Neural progenitor cell (in vitro differentiated cells): ENCODE results near the gene AIP. TPM values are rescaled to one million over a fixed set of nuclear protein-coding genes. Genes with fewer than 3 reads are reported as not detected.
A peak's percentile ranks its signal among the peaks of the same experiment; 100 is the strongest.

Source experiments
- DNase-seq: peaks from one replicate; pipeline ENCODE4 v3.0.0-alpha.2; 2016; ENCODE audit warnings: low spot score
- H2AFZ ChIP-seq: fragments of 200-600 bp; sonication (generic); replicated peaks from 2 replicates; pipeline ENCODE4 v1.6.1; 2016; ENCODE audit warnings: antibody characterized with exemption
- H3F3A ChIP-seq: fragments of 200-600 bp; sonication (generic); 2 replicates; pipeline ENCODE4 v1.6.1; 2016; ENCODE audit warnings: antibody characterized with exemption, low read depth
- H3K27ac ChIP-seq: fragments of 200-600 bp; sonication (generic); 2 replicates; pipeline ENCODE4 v1.5.1; 2016; ENCODE audit warnings: mild to moderate bottlenecking
- H3K27me3 ChIP-seq: fragments of 200-600 bp; sonication (generic); 2 replicates; pipeline ENCODE4 v1.6.1; 2016; ENCODE audit warnings: mild to moderate bottlenecking, moderate library complexity
- H3K36me3 ChIP-seq: fragments of 200-600 bp; sonication (generic); 2 replicates; pipeline ENCODE4 v1.5.1; 2016
- H3K4me1 ChIP-seq: fragments of 200-600 bp; sonication (generic); 2 replicates; pipeline ENCODE4 v1.6.1; 2016; ENCODE audit warnings: mixed run types
- H3K4me2 ChIP-seq: fragments of 200-600 bp; sonication (generic); 2 replicates; pipeline ENCODE4 v1.6.1; 2016
- H3K4me3 ChIP-seq: fragments of 200-600 bp; sonication (generic); 2 replicates; pipeline ENCODE4 v1.5.1; 2016
- H3K79me2 ChIP-seq: fragments of 200-600 bp; sonication (generic); 2 replicates; pipeline ENCODE4 v1.6.1; 2016; ENCODE audit warnings: low read depth
- H3K9ac ChIP-seq: fragments of 200-600 bp; sonication (generic); 2 replicates; pipeline ENCODE4 v1.6.1; 2016
- H3K9me3 ChIP-seq: fragments of 200-600 bp; sonication (generic); 2 replicates; pipeline ENCODE4 v1.5.1; 2016; ENCODE audit warnings: low read depth
- H4K20me1 ChIP-seq: fragments of 200-600 bp; sonication (generic); 2 replicates; pipeline ENCODE4 v1.6.1; 2016; ENCODE audit warnings: low read depth
- H3K27ac Mint-ChIP-seq: 3 replicates; pipeline ENCODE4 v1.8.0; 2021; ENCODE audit warnings: mixed read lengths
- H3K27me3 Mint-ChIP-seq: 2 replicates; pipeline ENCODE4 v1.8.0; 2022; ENCODE audit warnings: low read depth, mild to moderate bottlenecking, inconsistent platforms, moderate library complexity, mixed read lengths; ENCODE audit not compliant: insufficient read depth
- H3K36me3 Mint-ChIP-seq: 3 replicates; pipeline ENCODE4 v1.8.0; 2021; ENCODE audit warnings: mixed read lengths
- H3K4me1 Mint-ChIP-seq: 3 replicates; pipeline ENCODE4 v1.8.0; 2021; ENCODE audit warnings: mixed read lengths
- H3K4me3 Mint-ChIP-seq: 3 replicates; pipeline ENCODE4 v1.8.0; 2021; ENCODE audit warnings: mild to moderate bottlenecking, moderate library complexity, mixed read lengths
- H3K9me3 Mint-ChIP-seq: 3 replicates; pipeline ENCODE4 v1.8.0; 2020; ENCODE audit warnings: mixed read lengths
- CTCF ChIP-seq: fragments of 200-600 bp; sonication (generic); IDR thresholded peaks from 2 replicates; pipeline ENCODE4 v1.5.1; 2017; ENCODE audit warnings: antibody characterized with exemption, mild to moderate bottlenecking
- EZH2 ChIP-seq: fragments of 200-600 bp; sonication (generic); IDR thresholded peaks from 2 replicates; pipeline ENCODE4 v1.6.1; 2017; ENCODE audit warnings: antibody characterized with exemption, mild to moderate bottlenecking, moderate library complexity
- EZH2phosphoT487 ChIP-seq: fragments of 200-600 bp; sonication (generic); IDR thresholded peaks from 2 replicates; pipeline ENCODE4 v1.6.1; 2017; ENCODE audit warnings: antibody characterized with exemption
- total RNA-seq: library from RNA; depleted of rRNA; stranded (reverse); fragments of >200 nt; gene quantifications from 2 replicates; pipeline ENCODE4 v1.2.3, GENCODE V29; 2015; ENCODE audit warnings: low replicate concordance

AIP gene
- total RNA-seq, 1 donor from 2014 or later, result 20.3 TPM

- TF ChIP-seq EZH2, result no peak
- no peak for TF ChIP-seq EZH2phosphoT487
- TF ChIP-seq CTCF, result no peak
- Histone ChIP-seq H3K36me3 (no peaks in the 10 kb centered on the region), H3K4me1 (peaks cover 16% of the 10 kb centered on the region), H3K4me2 (no peak overlapping the region), H3K9ac (no peak overlapping the region), H3K9me3 (no peaks in the 10 kb centered on the region), H3K27ac (no peak overlapping the region), H3K27me3 (peaks cover 11% of the 10 kb centered on the region), H3K4me3 (no peak overlapping the region), H3F3A (peaks cover 24% of the 10 kb centered on the region), H4K20me1 (peaks cover 36% of the 10 kb centered on the region), H3K79me2 (no peaks in the 10 kb centered on the region), H2AFZ (no peak overlapping the region)
- Mint-ChIP-seq H3K27ac (no peak overlapping the region), H3K4me1 (peaks cover 12% of the 10 kb centered on the region), H3K36me3 (peaks cover 12% of the 10 kb centered on the region), H3K9me3 (no peaks in the 10 kb centered on the region), H3K27me3 (peaks cover 2% of the 10 kb centered on the region), H3K4me3 (no peak overlapping the region)
- DNase-seq, result no peak
Observed at GRCh38 chr11:67500831-67501715, 18.2 kb downstream of the AIP start.

- Histone ChIP-seq H3K4me1 (peaks cover 16% of the 10 kb centered on the region), H3K4me3 (no peak overlapping the region), H2AFZ (no peak overlapping the region), H3K4me2 (no peak overlapping the region), H3K79me2 (peaks cover 2% of the 10 kb centered on the region), H3K36me3 (no peaks in the 10 kb centered on the region), H3K9me3 (no peaks in the 10 kb centered on the region), H3K9ac (no peak overlapping the region), H3K27ac (no peak overlapping the region), H3K27me3 (peaks cover 11% of the 10 kb centered on the region), H3F3A (peaks cover 30% of the 10 kb centered on the region), H4K20me1 (peaks cover 42% of the 10 kb centered on the region)
- no peaks in the 10 kb centered on the region for H3K9me3 Mint-ChIP-seq
- TF ChIP-seq CTCF, result no peak
- no peak for TF ChIP-seq EZH2phosphoT487
- no peak for TF ChIP-seq EZH2
- no peak for DNase-seq
- peaks cover 4% of the 10 kb centered on the region for H3K27me3 Mint-ChIP-seq
- H3K4me3 Mint-ChIP-seq, result no peak overlapping the region
- no peak overlapping the region for H3K27ac Mint-ChIP-seq
- peaks cover 19% of the 10 kb centered on the region for H3K4me1 Mint-ChIP-seq
- peaks cover 12% of the 10 kb centered on the region for H3K36me3 Mint-ChIP-seq
Observed at GRCh38 chr11:67501854-67502253, 19.0 kb downstream of the AIP start.

- no peak for TF ChIP-seq CTCF
- TF ChIP-seq EZH2phosphoT487, result no peak
- no peak for TF ChIP-seq EZH2
- Histone ChIP-seq H3K79me2 (peaks cover 8% of the 10 kb centered on the region), H3K9me3 (no peaks in the 10 kb centered on the region), H3K36me3 (no peaks in the 10 kb centered on the region), H3K4me1 (peaks cover 22% of the 10 kb centered on the region), H3K27me3 (peaks cover 11% of the 10 kb centered on the region), H3K4me2 (no peak overlapping the region), H4K20me1 (peaks cover 48% of the 10 kb centered on the region), H3K4me3 (no peak overlapping the region), H2AFZ (no peak overlapping the region), H3K27ac (no peak overlapping the region), H3K9ac (no peak overlapping the region), H3F3A (peaks cover 36% of the 10 kb centered on the region)
- H3K36me3 Mint-ChIP-seq, result peaks cover 12% of the 10 kb centered on the region
- H3K4me3 Mint-ChIP-seq, result peak overlapping the region; percentile 75
- DNase-seq, result no peak
- peaks cover 23% of the 10 kb centered on the region for H3K4me1 Mint-ChIP-seq
- H3K27ac Mint-ChIP-seq, result no peak overlapping the region
- peaks cover 4% of the 10 kb centered on the region for H3K27me3 Mint-ChIP-seq
- no peaks in the 10 kb centered on the region for H3K9me3 Mint-ChIP-seq
Observed at GRCh38 chr11:67502328-67502979, 19.6 kb downstream of the AIP start.
